Activated CD4-positive, CD25-positive, alpha-beta regulatory T cell (primary cell): ENCODE results near the gene LIX1L.

Experiments used
- DNase-seq, 4 experiments: peaks; one replicate each; lab custom pipeline; 2025; lab: John Stamatoyannopoulos, UW

The LIX1L gene

GRCh38 chr1:145957443-145958319 is at the start of gene LIX1L:
Gene LIX1L (minus strand): TSS chr1:145958017. CDS start chr1:145957927, 90 bp downstream.
- DNase-seq = peak; percentile 76 to 88 (median 86)

- DNase-seq = no peak
Measured at GRCh38 chr1:146001709-146002108, 43.9 kb upstream of the LIX1L start.

- no peak for DNase-seq
Measured at GRCh38 chr1:145999321-146000024, 41.7 kb upstream of the LIX1L start.

- no peak for DNase-seq
Measured at GRCh38 chr1:145997718-145998023, 39.9 kb upstream of the LIX1L start.

GRCh38 chr1:145997016-145997717 is 39.4 kb upstream of the LIX1L start:
- DNase-seq = peak in 3 of 4 experiments; percentile 14 to 44 (median 33)

- DNase-seq = peak; percentile 75 to 86 (median 79)
Measured at GRCh38 chr1:145996433-145997015, 38.7 kb upstream of the LIX1L start, which contains the start of gene TXNIP. Gene TXNIP (minus strand): TSS chr1:145996579. CDS start chr1:145996266, 313 bp downstream.

- DNase-seq = no peak
Measured at GRCh38 chr1:145995964-145996432, 38.2 kb upstream of the LIX1L start.

GRCh38 chr1:145995148-145995881 is 37.5 kb upstream of the LIX1L start:
- DNase-seq = no peak

- DNase-seq = no peak
Measured at GRCh38 chr1:145994391-145995120, 36.7 kb upstream of the LIX1L start.

- DNase-seq = no peak
Measured at GRCh38 chr1:145993618-145994390, 36.0 kb upstream of the LIX1L start.

- DNase-seq = no peak
Measured at GRCh38 chr1:145992958-145993617, 35.3 kb upstream of the LIX1L start.

GRCh38 chr1:145992502-145992936 is 34.7 kb upstream of the LIX1L start:
- DNase-seq = no peak

GRCh38 chr1:145991735-145992412 is 34.1 kb upstream of the LIX1L start:
- DNase-seq = no peak

- no peak for DNase-seq
Measured at GRCh38 chr1:145990249-145990855, 32.5 kb upstream of the LIX1L start.

GRCh38 chr1:145988773-145989172 is 31.0 kb upstream of the LIX1L start:
- no peak for DNase-seq

- no peak for DNase-seq
Measured at GRCh38 chr1:145987926-145988325, 30.1 kb upstream of the LIX1L start.

- DNase-seq = no peak
Measured at GRCh38 chr1:145986551-145986950, 28.7 kb upstream of the LIX1L start.
